ENCODE measurements around the gene PYCR2. TPM values are rescaled to one million over a fixed set of nuclear protein-coding genes. Genes with fewer than 3 reads are reported as not detected.

Gene PYCR2
- total RNA-seq, 1 experiment from 2014 or later, result 104 TPM

GRCh38 chr1:225875044-225875815, 48.8 kb downstream of the PYCR2 start:
- Histone ChIP-seq H3K4ac (ENCODE audit: low read depth, low read length) (no peak overlapping the region), H2BK15ac (ENCODE audit: low read depth, low read length) (no peak overlapping the region), H3K23ac (ENCODE audit: insufficient read length, low read depth, low read length) (no peak overlapping the region), H4K5ac (ENCODE audit: insufficient read length, low read depth, low read length) (no peak overlapping the region), H3K27ac (ENCODE audit: insufficient read length, low read depth, low read length) (no peak overlapping the region), H3K14ac (ENCODE audit: insufficient read depth, low read length) (no peak overlapping the region), H4K8ac (replicated peaks; ENCODE audit: insufficient read length, low read depth, low read length) (no peak overlapping the region), H3K27me3 (ENCODE audit: insufficient read depth, low read length) (no peaks in the 10 kb centered on the region), H3K9me3 (ENCODE audit: control insufficient read depth, low read depth, low read length) (no peaks in the 10 kb centered on the region), H2BK12ac (ENCODE audit: insufficient read length, low read depth, low read length) (no peak overlapping the region), H3K23me2 (ENCODE audit: insufficient read length, low read depth, low read length, poor library complexity, severe bottlenecking) (no peaks in the 10 kb centered on the region), H3K79me1 (ENCODE audit: insufficient read depth, low read depth, low read length, poor library complexity, severe bottlenecking) (no peaks in the 10 kb centered on the region), H4K20me1 (ENCODE audit: control insufficient read depth, insufficient read depth, insufficient read length) (no peaks in the 10 kb centered on the region), H3T11ph (ENCODE audit: low read length) (no peak overlapping the region), H3K56ac (ENCODE audit: insufficient read length, low read depth, low read length) (no peak overlapping the region), H2BK120ac (ENCODE audit: low read depth, low read length, poor library complexity, severe bottlenecking) (no peak overlapping the region), H3K79me2 (ENCODE audit: insufficient read depth, low read length) (peaks cover 3% of the 10 kb centered on the region; the same call in 1 of the 2 replicates), H2BK20ac (ENCODE audit: low read depth, low read length, poor library complexity, severe bottlenecking) (no peak overlapping the region), H2BK5ac (ENCODE audit: insufficient read length, low read length) (no peak overlapping the region), H3K4me2 (ENCODE audit: insufficient read depth, insufficient read length, low read length) (no peak overlapping the region), H3K4me1 (ENCODE audit: insufficient read depth, low read length) (peaks cover 5% of the 10 kb centered on the region; the same call in 1 of the 2 replicates), H4K91ac (ENCODE audit: insufficient read length, low read depth, low read length) (no peak overlapping the region), H3K9ac (ENCODE audit: extremely low read depth, insufficient read length, low read length) (no peak overlapping the region), H3K18ac (ENCODE audit: insufficient read length, low read depth, low read length) (no peak overlapping the region), H2AFZ (ENCODE audit: low read length) (no peak overlapping the region), H2AK5ac (ENCODE audit: insufficient read length, low read length) (no peak overlapping the region)
- Mint-ChIP-seq H3K4me1 (peaks cover 31 to 48% of the 10 kb centered on the region in 2 experiments), H3K27ac (peak overlapping the region in 2 of 3 experiments; percentile 51 to 68; a peak in 4 of 7 replicates), H3K4me3 (no peak overlapping the region), H3K27me3 (ENCODE audit: low read depth) (no peaks in the 10 kb centered on the region), H3K9me3 (no peaks in the 10 kb centered on the region), H3K36me3 (ENCODE audit: insufficient read depth in 1 of 3, low read depth in 3 of 3) (peaks cover 37 to 78% (median 43%) of the 10 kb centered on the region in 3 experiments; a peak in 6 of 7 replicates)
- no CpG with 5 or more reads among the region's 12 CpGs for WGBS (ENCODE audit: extremely low coverage, insufficient read length, low lambda C conversion rate)
- TF ChIP-seq CTCF (conservative IDR thresholded peaks at IDR 0.05), result no peak
- no peak for DNase-seq
